SK-N-SH (cell line): ENCODE measurements around the gene UFSP2. TPM values are rescaled to one million over a fixed set of nuclear protein-coding genes. Genes with fewer than 3 reads are reported as not detected.

Source experiments
- CTCF ChIA-PET: fragments of 300-600, 350-600 bp; formaldehyde crosslinking; extraction: SDS; loops from one replicate; lab custom pipeline; 2021; lab: Yijun Ruan, JAX
- POLR2A ChIA-PET: fragments of 350-600 bp; sonication (Branson Sonifier 250); formaldehyde crosslinking; extraction: SDS; loops from one replicate; lab custom pipeline; 2020; ENCODE audit warnings: antibody characterized with exemption, inconsistent platforms; lab: Yijun Ruan, JAX
- DNase-seq: peaks from one replicate; pipeline ENCODE4 v3.0.0; 2012
- H2AFZ ChIP-seq: fragments of 200-600 bp; sonication (generic); 2 replicates; pipeline ENCODE4 v1.8.1; 2016; ENCODE audit warnings: antibody characterized with exemption, mild to moderate bottlenecking, low read depth
- H3F3A ChIP-seq: fragments of 200-600 bp; sonication (generic); replicated peaks from 2 replicates; pipeline ENCODE3; 2016; ENCODE audit warnings: antibody characterized with exemption, mild to moderate bottlenecking; ENCODE audit not compliant: insufficient read depth
- H3K27ac ChIP-seq, 2 experiments: fragments of 200-500 bp in 1 of 2; fragments of 200-600 bp in 1 of 2; sonication (Bioruptor generic) in 1 of 2; sonication (generic), shearing (Covaris generic) in 1 of 2; 2 replicates each; pipeline versions ENCODE4 v1.5.1 to v1.6.1; 2014 to 2016; ENCODE audit warnings: low read depth in 2 of 2, inconsistent platforms in 1 of 2, low read length in 1 of 2, mild to moderate bottlenecking in 1 of 2, mixed read lengths in 1 of 2
- H3K27me3 ChIP-seq: fragments of 200-600 bp; sonication (generic), shearing (Covaris generic); 2 replicates; pipeline ENCODE4 v1.6.1; 2016; ENCODE audit warnings: mixed run types; ENCODE audit not compliant: insufficient read depth
- H3K36me3 ChIP-seq, 2 experiments: fragments of 200-500 bp in 1 of 2; fragments of 200-600 bp in 1 of 2; sonication (Bioruptor generic) in 1 of 2; sonication (generic) in 1 of 2; replicated peaks in 1 of 2; 2 replicates each; pipeline versions ENCODE3 to v1.5.1; 2014 to 2016; ENCODE audit warnings: low read length in 1 of 2, mild to moderate bottlenecking in 1 of 2; ENCODE audit not compliant: insufficient read depth in 2 of 2, control insufficient read depth in 1 of 2
- H3K4me1 ChIP-seq, 2 experiments: fragments of 200-500 bp in 1 of 2; fragments of 200-600 bp in 1 of 2; sonication (Bioruptor generic) in 1 of 2; sonication (generic), shearing (Covaris generic) in 1 of 2; 2 replicates each; pipeline versions ENCODE4 v1.5.1 to v1.6.1; 2014 to 2016; ENCODE audit warnings: low read depth in 1 of 2, low read length in 1 of 2, mixed run types in 1 of 2; ENCODE audit not compliant: insufficient read depth in 2 of 2, control insufficient read depth in 1 of 2
- H3K4me2 ChIP-seq: fragments of 200-600 bp; sonication (generic), shearing (Covaris generic); 2 replicates; pipeline ENCODE4 v1.6.1; 2017; ENCODE audit warnings: mixed run types
- H3K4me3 ChIP-seq, 2 experiments: fragments of 200-500 bp in 1 of 2; fragments of 200-600 bp in 1 of 2; sonication (Bioruptor generic) in 1 of 2; sonication (generic), shearing (Covaris generic) in 1 of 2; 2 replicates each; pipeline versions ENCODE4 v1.5.1 to v1.8.1; 2014 to 2016; ENCODE audit warnings: low read depth in 2 of 2, inconsistent platforms in 1 of 2, low read length in 1 of 2, mild to moderate bottlenecking in 1 of 2, mixed read lengths in 1 of 2, moderate library complexity in 1 of 2
- H3K79me2 ChIP-seq: fragments of 200-600 bp; sonication (generic); 2 replicates; pipeline ENCODE4 v1.8.1; 2017; ENCODE audit warnings: mild to moderate bottlenecking; ENCODE audit not compliant: insufficient read depth
- H3K9ac ChIP-seq: fragments of 200-600 bp; sonication (generic); 2 replicates; pipeline ENCODE4 v1.6.1; 2017; ENCODE audit warnings: mixed run types
- H3K9me2 ChIP-seq: fragments of 200-600 bp; sonication (generic); 2 replicates; pipeline ENCODE4 v1.6.1; 2017; ENCODE audit warnings: mixed run types
- H3K9me3 ChIP-seq: fragments of 200-600 bp; sonication (generic); 2 replicates; pipeline ENCODE4 v1.6.1; 2017; ENCODE audit warnings: mixed run types, mild to moderate bottlenecking, moderate library complexity
- H4K20me1 ChIP-seq: fragments of 200-600 bp; sonication (generic); 2 replicates; pipeline ENCODE4 v1.6.1; 2017; ENCODE audit warnings: mild to moderate bottlenecking, mixed run types; ENCODE audit not compliant: insufficient read depth
- FOSL2 ChIP-seq: IDR thresholded peaks from 2 replicates; pipeline ENCODE4 v1.4.0; 2012; ENCODE audit warnings: low read depth, mild to moderate bottlenecking, moderate library complexity, borderline replicate concordance
- FOXJ3 ChIP-seq: sonication (generic); formaldehyde crosslinking; IDR thresholded peaks from 2 replicates; pipeline ENCODE4 v1.5.1; 2020; ENCODE audit warnings: mild to moderate bottlenecking, missing genetic modification reagents
- GATA2 ChIP-seq: sonication (generic); formaldehyde crosslinking; IDR thresholded peaks from 2 replicates; pipeline ENCODE4 v1.5.0; 2020; ENCODE audit warnings: mild to moderate bottlenecking, missing genetic modification reagents
- JUND ChIP-seq: IDR thresholded peaks from 2 replicates; pipeline ENCODE4 v1.4.0; 2012
- MXI1 ChIP-seq: IDR thresholded peaks from 2 replicates; pipeline ENCODE4 v1.6.1; 2012; ENCODE audit warnings: mild to moderate bottlenecking, low read depth, low read length, improper control_type of control experiment
- NFIC ChIP-seq: IDR thresholded peaks from 2 replicates; pipeline ENCODE4 v1.4.0; 2012; ENCODE audit warnings: borderline replicate concordance
- POLR2AphosphoS5 ChIP-seq: IDR thresholded peaks from 2 replicates; pipeline ENCODE4 v1.6.1; 2012; ENCODE audit warnings: low read depth, low read length
- RCOR1 ChIP-seq: fragments of 150-350 bp; IDR thresholded peaks from 2 replicates; pipeline ENCODE4 v1.6.1; 2017; ENCODE audit warnings: antibody characterized with exemption, low read length
- RFX5 ChIP-seq: IDR thresholded peaks from 2 replicates; pipeline ENCODE4 v1.6.1; 2012; ENCODE audit warnings: mild to moderate bottlenecking, improper control_type of control experiment, low read length
- SIN3A ChIP-seq: IDR thresholded peaks from 2 replicates; pipeline ENCODE4 v1.6.1; 2012; ENCODE audit warnings: low read depth, mild to moderate bottlenecking, low read length, moderate library complexity, borderline replicate concordance
- TEAD4 ChIP-seq: IDR thresholded peaks from 2 replicates; pipeline ENCODE4 v1.4.0; 2012; ENCODE audit warnings: mild to moderate bottlenecking, borderline replicate concordance; ENCODE audit not compliant: insufficient read depth
- WGBS: methylation state at CpG from one replicate; pipeline ENCODE4 v1.1.6; 2017; ENCODE audit warnings: low lambda C conversion rate; 5-methylcytosine and 5-hydroxymethylcytosine counted together
- polyA plus RNA-seq, 3 experiments: library from polyadenylated mRNA; depleted of rRNA; stranded (reverse); fragments of >200 nt; gene quantifications; 2 replicates each; pipeline ENCODE4 v1.2.3, GENCODE V29; 2012
- TF ChIP-seq, protein P1 (sequence below): IDR thresholded peaks from 2 replicates; pipeline ENCODE4 v1.4.0; 2012; ENCODE audit warnings: low read depth, borderline replicate concordance
- TF ChIP-seq, protein P2 (sequence below): IDR thresholded peaks from 2 replicates; pipeline ENCODE4 v1.4.0; 2012; ENCODE audit warnings: low read depth
- TF ChIP-seq, protein P3 (sequence below): IDR thresholded peaks from 2 replicates; pipeline ENCODE4 v1.4.0; 2012; ENCODE audit warnings: low read depth, borderline replicate concordance
- TF ChIP-seq, protein P4 (sequence below): IDR thresholded peaks from 2 replicates; pipeline ENCODE4; 2012

The UFSP2 gene
- polyA plus RNA-seq, 1 of the 3 experiments (the other 2 are of a cell fraction) = 15.5 TPM

DNA sequence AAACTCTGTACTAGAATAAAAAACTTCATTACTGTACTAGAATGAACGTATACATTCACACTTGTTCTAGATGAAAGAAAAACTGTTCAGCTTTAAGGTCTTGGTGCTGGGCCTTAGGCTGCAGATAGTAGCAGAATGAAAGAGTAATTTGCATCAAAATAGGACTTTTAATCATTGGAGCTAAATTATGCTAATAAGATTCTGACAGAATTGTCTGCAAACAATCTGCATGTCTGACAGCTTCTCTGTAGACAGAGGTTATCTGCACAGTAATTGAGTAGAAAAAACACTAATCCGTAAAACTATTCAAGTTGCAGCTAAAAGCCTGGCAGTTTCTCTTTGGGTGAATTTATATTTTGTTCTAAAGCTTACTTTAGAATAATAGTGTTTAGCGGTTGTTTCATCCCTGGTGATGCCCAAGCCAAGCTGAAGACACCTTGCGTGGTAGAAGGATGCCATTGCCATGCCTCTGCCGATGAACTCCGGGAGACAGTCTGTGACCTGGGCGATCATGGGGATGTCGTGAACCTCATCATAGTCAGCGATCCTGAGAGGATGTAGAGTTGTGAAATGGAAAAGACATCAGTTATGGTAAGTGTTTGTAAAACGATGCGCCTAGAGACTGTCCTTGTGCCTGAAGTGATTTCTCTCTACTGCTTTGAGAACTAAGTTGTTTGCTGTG is 55.4 kb downstream of the UFSP2 start:
- no peak for DNase-seq
- Histone ChIP-seq H2AFZ (no peak overlapping the region), H3K79me2 (no peaks in the 10 kb centered on the region), H3K9me2 (no peaks in the 10 kb centered on the region), H3K27me3 (no peaks in the 10 kb centered on the region), H3K9me3 (no peaks in the 10 kb centered on the region), H3K4me2 (no peak overlapping the region), H3K9ac (no peak overlapping the region), H3K4me1 (peaks cover 0 to 4% of the 10 kb centered on the region in 2 experiments; a peak in 1 of 4 replicates), H3K36me3 (peaks cover 16 to 54% of the 10 kb centered on the region in 2 experiments), H4K20me1 (no peaks in the 10 kb centered on the region), H3F3A (no peaks in the 10 kb centered on the region), H3K4me3 (no peak overlapping the region), H3K27ac (no peak overlapping the region)
- TF ChIP-seq RFX5 (no peak), JUND (no peak), RCOR1 (no peak), SIN3A (no peak), TEAD4 (no peak), POLR2AphosphoS5 (no peak), MXI1 (no peak), FOSL2 (no peak), FOXJ3 (CRISPR knock-in tag) (no peak), NFIC (no peak), GATA2 (no peak)
- TF ChIP-seq, protein P1, sequence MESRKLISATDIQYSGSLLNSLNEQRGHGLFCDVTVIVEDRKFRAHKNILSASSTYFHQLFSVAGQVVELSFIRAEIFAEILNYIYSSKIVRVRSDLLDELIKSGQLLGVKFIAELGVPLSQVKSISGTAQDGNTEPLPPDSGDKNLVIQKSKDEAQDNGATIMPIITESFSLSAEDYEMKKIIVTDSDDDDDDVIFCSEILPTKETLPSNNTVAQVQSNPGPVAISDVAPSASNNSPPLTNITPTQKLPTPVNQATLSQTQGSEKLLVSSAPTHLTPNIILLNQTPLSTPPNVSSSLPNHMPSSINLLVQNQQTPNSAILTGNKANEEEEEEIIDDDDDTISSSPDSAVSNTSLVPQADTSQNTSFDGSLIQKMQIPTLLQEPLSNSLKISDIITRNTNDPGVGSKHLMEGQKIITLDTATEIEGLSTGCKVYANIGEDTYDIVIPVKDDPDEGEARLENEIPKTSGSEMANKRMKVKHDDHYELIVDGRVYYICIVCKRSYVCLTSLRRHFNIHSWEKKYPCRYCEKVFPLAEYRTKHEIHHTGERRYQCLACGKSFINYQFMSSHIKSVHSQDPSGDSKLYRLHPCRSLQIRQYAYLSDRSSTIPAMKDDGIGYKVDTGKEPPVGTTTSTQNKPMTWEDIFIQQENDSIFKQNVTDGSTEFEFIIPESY = no peak
- TF ChIP-seq, protein P2, sequence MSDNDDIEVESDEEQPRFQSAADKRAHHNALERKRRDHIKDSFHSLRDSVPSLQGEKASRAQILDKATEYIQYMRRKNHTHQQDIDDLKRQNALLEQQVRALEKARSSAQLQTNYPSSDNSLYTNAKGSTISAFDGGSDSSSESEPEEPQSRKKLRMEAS = no peak
- TF ChIP-seq, protein P3, sequence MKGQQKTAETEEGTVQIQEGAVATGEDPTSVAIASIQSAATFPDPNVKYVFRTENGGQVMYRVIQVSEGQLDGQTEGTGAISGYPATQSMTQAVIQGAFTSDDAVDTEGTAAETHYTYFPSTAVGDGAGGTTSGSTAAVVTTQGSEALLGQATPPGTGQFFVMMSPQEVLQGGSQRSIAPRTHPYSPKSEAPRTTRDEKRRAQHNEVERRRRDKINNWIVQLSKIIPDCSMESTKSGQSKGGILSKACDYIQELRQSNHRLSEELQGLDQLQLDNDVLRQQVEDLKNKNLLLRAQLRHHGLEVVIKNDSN = no peak
- TF ChIP-seq, protein P4, sequence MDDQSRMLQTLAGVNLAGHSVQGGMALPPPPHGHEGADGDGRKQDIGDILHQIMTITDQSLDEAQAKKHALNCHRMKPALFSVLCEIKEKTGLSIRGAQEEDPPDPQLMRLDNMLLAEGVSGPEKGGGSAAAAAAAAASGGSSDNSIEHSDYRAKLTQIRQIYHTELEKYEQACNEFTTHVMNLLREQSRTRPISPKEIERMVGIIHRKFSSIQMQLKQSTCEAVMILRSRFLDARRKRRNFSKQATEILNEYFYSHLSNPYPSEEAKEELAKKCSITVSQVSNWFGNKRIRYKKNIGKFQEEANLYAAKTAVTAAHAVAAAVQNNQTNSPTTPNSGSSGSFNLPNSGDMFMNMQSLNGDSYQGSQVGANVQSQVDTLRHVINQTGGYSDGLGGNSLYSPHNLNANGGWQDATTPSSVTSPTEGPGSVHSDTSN = no peak
- ChIA-PET CTCF (interaction anchor here (1.6 kb wide), 1 partner anchor 9 kb away, joined by 4 read pairs; no protein-coding TSS in a partner anchor), POLR2A (no interaction called here)
- WGBS = 97% methylated on average over 11 of the region's 11 CpGs
